WTC11 (cell line): ENCODE measurements around the gene MFGE8. TPM values are rescaled to one million over a fixed set of nuclear protein-coding genes. Genes with fewer than 3 reads are reported as not detected.

ENCODE experiments used
- ESRRA ChIP-seq: sonication (generic); formaldehyde crosslinking; IDR thresholded peaks from 2 replicates; pipeline ENCODE4 v1.8.1; 2022; ENCODE audit warnings: mild to moderate bottlenecking, missing genetic modification reagents, borderline replicate concordance
- FOXJ3 ChIP-seq: sonication (generic); formaldehyde crosslinking; IDR thresholded peaks from 2 replicates; pipeline ENCODE4 v1.9.0; 2021; ENCODE audit warnings: missing genetic modification reagents, mild to moderate bottlenecking, borderline replicate concordance
- FOXP1 ChIP-seq: sonication (generic); formaldehyde crosslinking; IDR thresholded peaks from 2 replicates; pipeline ENCODE4 v1.8.0; 2022; ENCODE audit warnings: missing genetic modification reagents, mild to moderate bottlenecking, moderate library complexity, borderline replicate concordance
- FOXP4 ChIP-seq: sonication (generic); formaldehyde crosslinking; IDR thresholded peaks from 2 replicates; pipeline ENCODE4 v1.8.0; 2022; ENCODE audit warnings: mild to moderate bottlenecking, missing genetic modification reagents
- HMGA2 ChIP-seq: fragments of 250-450 bp; sonication (Bioruptor Pico); IDR thresholded peaks from 2 replicates; pipeline ENCODE4 v1.4.0; 2021; ENCODE audit warnings: mild to moderate bottlenecking, moderate library complexity
- KAT7 ChIP-seq: sonication (generic); formaldehyde crosslinking; IDR thresholded peaks from 2 replicates; pipeline ENCODE4 v1.8.1; 2023; ENCODE audit warnings: missing genetic modification reagents, mild to moderate bottlenecking, borderline replicate concordance
- NFATC4 ChIP-seq: fragments of 250-450 bp; sonication (Bioruptor Pico); IDR thresholded peaks from 2 replicates; pipeline ENCODE4 v1.9.0; 2021; ENCODE audit warnings: mild to moderate bottlenecking
- NFE2L1 ChIP-seq: sonication (generic); formaldehyde crosslinking; IDR thresholded peaks from 2 replicates; pipeline ENCODE4 v1.8.1; 2023; ENCODE audit warnings: missing genetic modification reagents
- NFYB ChIP-seq: sonication (generic); formaldehyde crosslinking; conservative IDR thresholded peaks from 2 replicates; pipeline ENCODE4 v1.8.0; 2022; ENCODE audit warnings: low read depth, missing genetic modification reagents
- PRDM15 ChIP-seq: sonication (generic); formaldehyde crosslinking; IDR thresholded peaks from 2 replicates; pipeline ENCODE4 v1.8.0; 2022; ENCODE audit warnings: missing genetic modification reagents
- PRRX2 ChIP-seq: fragments of 250-450 bp; sonication (Bioruptor Pico); IDR thresholded peaks from 2 replicates; pipeline ENCODE4 v1.8.0; 2021; ENCODE audit warnings: mild to moderate bottlenecking
- SMAD4 ChIP-seq: sonication (generic); formaldehyde crosslinking; IDR thresholded peaks from 2 replicates; pipeline ENCODE4 v1.8.0; 2022; ENCODE audit warnings: mild to moderate bottlenecking, missing genetic modification reagents
- SOX15 ChIP-seq: fragments of 250-450 bp; sonication (Bioruptor Pico); IDR thresholded peaks from 2 replicates; pipeline ENCODE4 v1.9.0; 2021; ENCODE audit warnings: mild to moderate bottlenecking
- TEAD4 ChIP-seq: sonication (generic); formaldehyde crosslinking; IDR thresholded peaks from 2 replicates; pipeline ENCODE4 v1.8.0; 2022; ENCODE audit warnings: mild to moderate bottlenecking, missing genetic modification reagents
- TP53 ChIP-seq: sonication (generic); formaldehyde crosslinking; IDR thresholded peaks from 2 replicates; pipeline ENCODE4 v1.8.1; 2023; ENCODE audit warnings: mild to moderate bottlenecking, missing genetic modification reagents
- USF1 ChIP-seq: sonication (generic); formaldehyde crosslinking; IDR thresholded peaks from 2 replicates; pipeline ENCODE4 v1.8.0; 2022; ENCODE audit warnings: mild to moderate bottlenecking, missing genetic modification reagents
- ZNF138 ChIP-seq: sonication (generic); formaldehyde crosslinking; conservative IDR thresholded peaks from 2 replicates; pipeline ENCODE4 v1.8.1; 2022; ENCODE audit warnings: mild to moderate bottlenecking, moderate library complexity, missing genetic modification reagents
- ZNF219 ChIP-seq: sonication (generic); formaldehyde crosslinking; IDR thresholded peaks from 2 replicates; pipeline ENCODE4 v1.8.0; 2023; ENCODE audit warnings: missing genetic modification reagents, mild to moderate bottlenecking, borderline replicate concordance
- ZNF232 ChIP-seq: sonication (generic); formaldehyde crosslinking; IDR thresholded peaks from 2 replicates; pipeline ENCODE4 v1.8.0; 2022; ENCODE audit warnings: mild to moderate bottlenecking, missing genetic modification reagents
- ZNF263 ChIP-seq: sonication (generic); formaldehyde crosslinking; IDR thresholded peaks from 2 replicates; pipeline ENCODE4 v1.8.1; 2022; ENCODE audit warnings: low read depth, mild to moderate bottlenecking, moderate library complexity, missing genetic modification reagents
- ZNF317 ChIP-seq: sonication (generic); formaldehyde crosslinking; IDR thresholded peaks from 2 replicates; pipeline ENCODE4 v1.8.1; 2023; ENCODE audit warnings: low read depth, mild to moderate bottlenecking, moderate library complexity, missing genetic modification reagents, borderline replicate concordance
- ZNF396 ChIP-seq: fragments of 250-450 bp; sonication (Bioruptor Pico); IDR thresholded peaks from 2 replicates; pipeline ENCODE4 v1.8.0; 2021; ENCODE audit warnings: mild to moderate bottlenecking, moderate library complexity, borderline replicate concordance
- total RNA-seq: library from RNA; stranded (reverse); gene quantifications from 3 replicates; pipeline ENCODE4 v1.2.3, GENCODE V29; 2021
- TF ChIP-seq, protein P1 (sequence below): sonication (generic); formaldehyde crosslinking; IDR thresholded peaks from 2 replicates; pipeline ENCODE4 v1.8.1; 2023; ENCODE audit warnings: mild to moderate bottlenecking, missing genetic modification reagents
- TF ChIP-seq, protein P2 (sequence below): sonication (generic); formaldehyde crosslinking; IDR thresholded peaks from 2 replicates; pipeline ENCODE4 v1.8.1; 2023; ENCODE audit warnings: mild to moderate bottlenecking, missing genetic modification reagents, moderate library complexity
- TF ChIP-seq, protein P3 (sequence below): sonication (generic); formaldehyde crosslinking; IDR thresholded peaks from 2 replicates; pipeline ENCODE4 v1.8.1; 2023; ENCODE audit warnings: mild to moderate bottlenecking, missing genetic modification reagents, borderline replicate concordance

Gene MFGE8
- total RNA-seq, 1 experiment from 2014 or later: 719 TPM

DNA sequence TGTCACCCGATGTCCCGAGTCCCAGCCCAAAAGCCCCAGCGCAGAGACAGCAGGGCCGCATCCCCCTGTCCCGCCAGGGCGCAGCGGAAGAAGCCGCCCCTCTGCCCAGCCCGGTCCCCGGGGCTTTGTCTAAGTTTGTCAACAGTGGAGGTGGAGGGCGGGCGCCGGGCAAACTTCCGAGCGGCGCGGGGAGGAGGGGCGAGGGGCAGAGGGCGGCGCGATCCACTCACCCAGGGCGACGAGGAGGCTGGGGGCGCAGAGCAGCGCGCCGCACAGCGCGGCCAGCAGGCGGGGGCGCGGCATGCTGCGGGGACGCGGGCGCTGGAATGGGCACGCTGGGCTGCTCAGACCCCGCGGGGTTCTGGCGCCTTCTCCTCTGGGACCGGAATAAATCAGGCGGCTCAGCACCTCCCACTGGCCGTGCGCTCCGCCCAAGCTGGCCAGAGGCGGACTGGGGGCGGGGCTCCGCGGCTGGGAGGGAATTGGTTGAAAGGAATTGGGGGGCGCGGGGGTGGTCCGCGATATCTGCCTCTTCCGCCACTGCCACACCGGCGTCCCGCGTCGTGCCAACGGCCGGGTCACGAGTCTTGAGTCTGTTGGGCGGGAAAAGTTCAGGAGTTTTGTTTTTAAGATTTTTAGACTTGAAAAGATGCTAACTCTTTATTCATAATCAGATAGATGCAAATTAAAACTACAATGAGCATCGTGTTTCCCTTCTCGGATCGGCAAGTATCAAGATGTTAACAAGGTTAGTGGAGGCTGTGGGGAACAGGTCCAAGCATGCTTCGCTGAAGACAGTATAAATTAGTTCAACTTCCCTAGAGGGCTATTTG lies at the start of gene MFGE8 (continued):
- TF ChIP-seq PRDM15 (CRISPR knock-in tag) (no peak), TEAD4 (CRISPR knock-in tag) (no peak), USF1 (peak; percentile 7; the same call in 1 of the 2 replicates), NFE2L1 (CRISPR knock-in tag) (no peak), FOXJ3 (CRISPR knock-in tag) (no peak), ZNF317 (CRISPR knock-in tag) (no peak), FOXP4 (CRISPR knock-in tag) (peak; percentile 88; the same call in 1 of the 2 replicates), TP53 (CRISPR knock-in tag) (peak; percentile 46; the same call in 1 of the 2 replicates), HMGA2 (CRISPR knock-in tag) (no peak), NFATC4 (CRISPR knock-in tag) (no peak), SMAD4 (CRISPR knock-in tag) (0 out of 2 replicates have a peak, but pooled peaks have one; percentile 57), PRRX2 (CRISPR knock-in tag) (no peak), NFYB (0 out of 2 replicates have a peak, but pooled peaks have one; percentile 21), ESRRA (CRISPR knock-in tag) (peak; percentile 18; the same call in 1 of the 2 replicates), ZNF219 (CRISPR knock-in tag) (peak; percentile 28; the same call in 1 of the 2 replicates), ZNF138 (no peak), FOXP1 (CRISPR knock-in tag) (peak; percentile 44; the same call in 1 of the 2 replicates), SOX15 (CRISPR knock-in tag) (no peak), ZNF396 (CRISPR knock-in tag) (no peak), ZNF263 (CRISPR knock-in tag) (no peak), KAT7 (0 out of 2 replicates have a peak, but pooled peaks have one; percentile 34), ZNF232 (CRISPR knock-in tag) (no peak)
- TF ChIP-seq, protein P1, sequence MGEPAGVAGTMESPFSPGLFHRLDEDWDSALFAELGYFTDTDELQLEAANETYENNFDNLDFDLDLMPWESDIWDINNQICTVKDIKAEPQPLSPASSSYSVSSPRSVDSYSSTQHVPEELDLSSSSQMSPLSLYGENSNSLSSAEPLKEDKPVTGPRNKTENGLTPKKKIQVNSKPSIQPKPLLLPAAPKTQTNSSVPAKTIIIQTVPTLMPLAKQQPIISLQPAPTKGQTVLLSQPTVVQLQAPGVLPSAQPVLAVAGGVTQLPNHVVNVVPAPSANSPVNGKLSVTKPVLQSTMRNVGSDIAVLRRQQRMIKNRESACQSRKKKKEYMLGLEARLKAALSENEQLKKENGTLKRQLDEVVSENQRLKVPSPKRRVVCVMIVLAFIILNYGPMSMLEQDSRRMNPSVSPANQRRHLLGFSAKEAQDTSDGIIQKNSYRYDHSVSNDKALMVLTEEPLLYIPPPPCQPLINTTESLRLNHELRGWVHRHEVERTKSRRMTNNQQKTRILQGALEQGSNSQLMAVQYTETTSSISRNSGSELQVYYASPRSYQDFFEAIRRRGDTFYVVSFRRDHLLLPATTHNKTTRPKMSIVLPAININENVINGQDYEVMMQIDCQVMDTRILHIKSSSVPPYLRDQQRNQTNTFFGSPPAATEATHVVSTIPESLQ (CRISPR knock-in tag): no peak
- TF ChIP-seq, protein P2, sequence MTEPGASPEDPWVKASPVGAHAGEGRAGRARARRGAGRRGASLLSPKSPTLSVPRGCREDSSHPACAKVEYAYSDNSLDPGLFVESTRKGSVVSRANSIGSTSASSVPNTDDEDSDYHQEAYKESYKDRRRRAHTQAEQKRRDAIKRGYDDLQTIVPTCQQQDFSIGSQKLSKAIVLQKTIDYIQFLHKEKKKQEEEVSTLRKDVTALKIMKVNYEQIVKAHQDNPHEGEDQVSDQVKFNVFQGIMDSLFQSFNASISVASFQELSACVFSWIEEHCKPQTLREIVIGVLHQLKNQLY (CRISPR knock-in tag): no peak
- TF ChIP-seq, protein P3, sequence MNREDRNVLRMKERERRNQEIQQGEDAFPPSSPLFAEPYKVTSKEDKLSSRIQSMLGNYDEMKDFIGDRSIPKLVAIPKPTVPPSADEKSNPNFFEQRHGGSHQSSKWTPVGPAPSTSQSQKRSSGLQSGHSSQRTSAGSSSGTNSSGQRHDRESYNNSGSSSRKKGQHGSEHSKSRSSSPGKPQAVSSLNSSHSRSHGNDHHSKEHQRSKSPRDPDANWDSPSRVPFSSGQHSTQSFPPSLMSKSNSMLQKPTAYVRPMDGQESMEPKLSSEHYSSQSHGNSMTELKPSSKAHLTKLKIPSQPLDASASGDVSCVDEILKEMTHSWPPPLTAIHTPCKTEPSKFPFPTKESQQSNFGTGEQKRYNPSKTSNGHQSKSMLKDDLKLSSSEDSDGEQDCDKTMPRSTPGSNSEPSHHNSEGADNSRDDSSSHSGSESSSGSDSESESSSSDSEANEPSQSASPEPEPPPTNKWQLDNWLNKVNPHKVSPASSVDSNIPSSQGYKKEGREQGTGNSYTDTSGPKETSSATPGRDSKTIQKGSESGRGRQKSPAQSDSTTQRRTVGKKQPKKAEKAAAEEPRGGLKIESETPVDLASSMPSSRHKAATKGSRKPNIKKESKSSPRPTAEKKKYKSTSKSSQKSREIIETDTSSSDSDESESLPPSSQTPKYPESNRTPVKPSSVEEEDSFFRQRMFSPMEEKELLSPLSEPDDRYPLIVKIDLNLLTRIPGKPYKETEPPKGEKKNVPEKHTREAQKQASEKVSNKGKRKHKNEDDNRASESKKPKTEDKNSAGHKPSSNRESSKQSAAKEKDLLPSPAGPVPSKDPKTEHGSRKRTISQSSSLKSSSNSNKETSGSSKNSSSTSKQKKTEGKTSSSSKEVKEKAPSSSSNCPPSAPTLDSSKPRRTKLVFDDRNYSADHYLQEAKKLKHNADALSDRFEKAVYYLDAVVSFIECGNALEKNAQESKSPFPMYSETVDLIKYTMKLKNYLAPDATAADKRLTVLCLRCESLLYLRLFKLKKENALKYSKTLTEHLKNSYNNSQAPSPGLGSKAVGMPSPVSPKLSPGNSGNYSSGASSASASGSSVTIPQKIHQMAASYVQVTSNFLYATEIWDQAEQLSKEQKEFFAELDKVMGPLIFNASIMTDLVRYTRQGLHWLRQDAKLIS: peak; percentile 68; the same call in 1 of the 2 replicates
